Lung (tissue), 12 donors: Measurements from ENCODE around the gene DRC3. TPM values are rescaled to one million over a fixed set of nuclear protein-coding genes. Genes with fewer than 3 reads are reported as not detected.
A peak's percentile ranks its signal among the peaks of the same experiment; 100 is the strongest.

Experiments
- ATAC-seq: fragments of 200-7000 bp; cut with Tn5 transposase; one replicate; pipeline ENCODE4 v1.9.1; 2020; ENCODE audit warnings: moderate number of reproducible peaks; ENCODE audit not compliant: insufficient read depth, low FRiP score
- DNase-seq, 3 donors: peaks; one replicate each; pipeline ENCODE4 v3.0.0-alpha.2; 2013 to 2017
- H3K27ac ChIP-seq, 2 donors: one replicate each; pipeline ENCODE4 v1.5.1; 2013; ENCODE audit warnings: mild to moderate bottlenecking in 2 of 2, moderate library complexity in 2 of 2, control low read depth in 1 of 2, inconsistent platforms in 1 of 2, low read depth in 1 of 2, low read length in 1 of 2
- H3K27me3 ChIP-seq, 3 donors: one replicate each; pipeline ENCODE4 v1.5.1; 2013; ENCODE audit warnings: low read length in 2 of 3; ENCODE audit not compliant: control insufficient read depth in 3 of 3, insufficient read depth in 3 of 3
- H3K36me3 ChIP-seq, 4 donors: one replicate each; pipeline ENCODE4 v1.5.1; 2013; ENCODE audit warnings: low read length in 4 of 4, mild to moderate bottlenecking in 1 of 4, moderate library complexity in 1 of 4; ENCODE audit not compliant: control insufficient read depth in 4 of 4, insufficient read depth in 4 of 4
- H3K4me1 ChIP-seq, 5 donors: one replicate each; pipeline ENCODE4 v1.5.1; 2013; ENCODE audit warnings: low read length in 5 of 5, mild to moderate bottlenecking in 2 of 5, moderate library complexity in 1 of 5; ENCODE audit not compliant: control insufficient read depth in 5 of 5, insufficient read depth in 5 of 5
- H3K4me3 ChIP-seq: one replicate; pipeline ENCODE4 v1.5.1; 2013; ENCODE audit warnings: mild to moderate bottlenecking, control low read depth, moderate library complexity
- H3K9ac ChIP-seq, 2 donors: one replicate each; pipeline ENCODE4 v1.5.1; 2013; ENCODE audit warnings: low read length in 2 of 2, control low read depth in 1 of 2; ENCODE audit not compliant: insufficient read depth in 1 of 2
- H3K9me3 ChIP-seq, 4 donors: one replicate each; pipeline ENCODE4 v1.5.1; 2013; ENCODE audit warnings: low read length in 3 of 4, mild to moderate bottlenecking in 1 of 4, moderate library complexity in 1 of 4; ENCODE audit not compliant: control insufficient read depth in 4 of 4, insufficient read depth in 3 of 4
- CTCF ChIP-seq: IDR thresholded peaks from 2 replicates; pipeline ENCODE4 v1.5.1; 2012; ENCODE audit warnings: mild to moderate bottlenecking; ENCODE audit errors: control extremely low read depth, extremely low read depth
- WGBS, 2 donors: extraction: QIAGEN DNeasy Blood & Tissue Kit; methylation state at CpG; one replicate each; pipeline ENCODE4 v1.1.7; 2013; 5-methylcytosine and 5-hydroxymethylcytosine counted together
- polyA plus RNA-seq, 2 donors: library from polyadenylated mRNA; stranded (reverse); fragments of 200-250 nt; gene quantifications; one replicate each; pipeline ENCODE4 v1.2.1, GENCODE V29; 2013
- total RNA-seq, 2 donors: library from RNA; depleted of rRNA in 1 of 2; stranded (reverse); fragments of >200 nt in 1 of 2; gene quantifications; one replicate each; pipeline ENCODE4 v1.2.1, GENCODE V29; 2014 to 2021
- donor health status: control.
- donor health status: control.
- donor health status: Bipolar disorder and iron deficiency.
- donor health status: healthy.
- donor health status: DM: yes; HTN: yes; CAD: no.

DRC3 gene
- total and polyA plus RNA-seq, 4 donors = 6.6 to 29.5 (median 13.5) TPM

GRCh38 chr17:18040261-18040858 is 67.7 kb downstream of the DRC3 start:
- ATAC-seq (no peak), DNase-seq (no peak)

GRCh38 chr17:18041776-18042175 is 69.1 kb downstream of the DRC3 start:
- peaks cover 6 to 28% (median 15%) of the 10 kb centered on the region in 5 donors for H3K4me1 ChIP-seq
- ATAC-seq (no peak), DNase-seq (no peak)
- H3K4me3 ChIP-seq = no peak overlapping the region
- 45 to 47% methylated on average over 1 of the region's 1 CpG for WGBS, 2 donors
- H3K9ac ChIP-seq = no peak overlapping the region
- H3K27ac ChIP-seq = no peak overlapping the region
- no peaks in the 10 kb centered on the region for H3K9me3 ChIP-seq
- H3K27me3 ChIP-seq = no peaks in the 10 kb centered on the region
- H3K36me3 ChIP-seq = peaks cover 3 to 12% (median 4%) of the 10 kb centered on the region in 4 donors
- TF ChIP-seq CTCF = no peak

More at GRCh38 chr17:18040261-18040858, 67.7 kb downstream of the DRC3 start:
- Histone ChIP-seq H3K27ac (peak overlapping the region in 1 of 2 donors; percentile 58), H3K9ac (peak overlapping the region in 1 of 2 donors; percentile 46), H3K4me3 (peak overlapping the region; percentile 87), H3K27me3 (no peaks in the 10 kb centered on the region), H3K36me3 (peaks cover 0 to 9% (median 3%) of the 10 kb centered on the region in 4 donors), H3K4me1 (peaks cover 6 to 28% (median 15%) of the 10 kb centered on the region in 5 donors), H3K9me3 (no peaks in the 10 kb centered on the region)
- no peak for TF ChIP-seq CTCF
- WGBS, 2 donors = 23 to 28% methylated on average over 6 of the region's 6 CpGs

- no peak overlapping the region for H3K9ac ChIP-seq
- DNase-seq (no peak), ATAC-seq (no peak)
- no peak overlapping the region for H3K27ac ChIP-seq
- peaks cover 6 to 23% (median 11%) of the 10 kb centered on the region in 5 donors for H3K4me1 ChIP-seq
- no peaks in the 10 kb centered on the region for H3K27me3 ChIP-seq
- WGBS, 2 donors = 87 to 93% methylated on average over 8 of the region's 8 CpGs
- TF ChIP-seq CTCF = no peak
- H3K9me3 ChIP-seq = no peaks in the 10 kb centered on the region
- no peak overlapping the region for H3K4me3 ChIP-seq
- H3K36me3 ChIP-seq = peaks cover 3 to 15% (median 9%) of the 10 kb centered on the region in 4 donors
Observed at GRCh38 chr17:18042983-18043382, 70.3 kb downstream of the DRC3 start.
